ENCODE results near the gene HIVEP3.
A peak's percentile ranks its signal among the peaks of the same experiment; 100 is the strongest.

The HIVEP3 gene

GRCh38 chr1:41580520-41581172 is 338.1 kb downstream of the HIVEP3 start:
- TF ChIP-seq, protein P1, sequence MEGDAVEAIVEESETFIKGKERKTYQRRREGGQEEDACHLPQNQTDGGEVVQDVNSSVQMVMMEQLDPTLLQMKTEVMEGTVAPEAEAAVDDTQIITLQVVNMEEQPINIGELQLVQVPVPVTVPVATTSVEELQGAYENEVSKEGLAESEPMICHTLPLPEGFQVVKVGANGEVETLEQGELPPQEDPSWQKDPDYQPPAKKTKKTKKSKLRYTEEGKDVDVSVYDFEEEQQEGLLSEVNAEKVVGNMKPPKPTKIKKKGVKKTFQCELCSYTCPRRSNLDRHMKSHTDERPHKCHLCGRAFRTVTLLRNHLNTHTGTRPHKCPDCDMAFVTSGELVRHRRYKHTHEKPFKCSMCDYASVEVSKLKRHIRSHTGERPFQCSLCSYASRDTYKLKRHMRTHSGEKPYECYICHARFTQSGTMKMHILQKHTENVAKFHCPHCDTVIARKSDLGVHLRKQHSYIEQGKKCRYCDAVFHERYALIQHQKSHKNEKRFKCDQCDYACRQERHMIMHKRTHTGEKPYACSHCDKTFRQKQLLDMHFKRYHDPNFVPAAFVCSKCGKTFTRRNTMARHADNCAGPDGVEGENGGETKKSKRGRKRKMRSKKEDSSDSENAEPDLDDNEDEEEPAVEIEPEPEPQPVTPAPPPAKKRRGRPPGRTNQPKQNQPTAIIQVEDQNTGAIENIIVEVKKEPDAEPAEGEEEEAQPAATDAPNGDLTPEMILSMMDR (IDR thresholded peaks at IDR 0.05; ENCODE audit: insufficient read depth, low read depth, low read length, missing control alignments) = no peak
- no peak for DNase-seq (ENCODE audit: low read depth)

DNA sequence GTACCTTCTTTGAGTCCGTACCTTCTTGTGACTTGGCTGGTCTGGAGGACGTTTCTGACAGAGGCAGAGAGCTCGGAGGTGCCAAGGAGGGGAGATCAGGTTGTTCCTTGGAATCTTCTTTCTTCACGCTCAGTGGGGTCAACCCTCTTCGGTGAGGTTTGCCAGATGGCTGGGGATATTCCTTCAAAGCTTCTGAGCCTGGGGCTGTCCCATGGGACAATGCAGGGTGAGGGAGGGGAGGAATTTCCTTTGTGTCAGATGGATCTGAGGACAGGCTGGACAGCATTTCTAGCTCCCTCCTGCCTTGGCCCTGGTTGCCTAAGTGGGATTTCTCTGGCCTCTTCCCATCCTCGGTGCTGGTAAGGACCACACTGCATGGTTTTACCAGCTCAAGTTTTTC is 338.7 kb downstream of the HIVEP3 start:
- DNase-seq (ENCODE audit: low read depth) = no peak
- TF ChIP-seq, protein P1 (IDR thresholded peaks at IDR 0.05; ENCODE audit: insufficient read depth, low read depth, low read length, missing control alignments) = no peak
- no peak overlapping the region for H3K4me3 ChIP-seq (ENCODE audit: low read length)

More at GRCh38 chr1:41580520-41581172, 338.1 kb downstream of the HIVEP3 start:
- no peak overlapping the region for H3K4me3 ChIP-seq (ENCODE audit: low read length)

DNA sequence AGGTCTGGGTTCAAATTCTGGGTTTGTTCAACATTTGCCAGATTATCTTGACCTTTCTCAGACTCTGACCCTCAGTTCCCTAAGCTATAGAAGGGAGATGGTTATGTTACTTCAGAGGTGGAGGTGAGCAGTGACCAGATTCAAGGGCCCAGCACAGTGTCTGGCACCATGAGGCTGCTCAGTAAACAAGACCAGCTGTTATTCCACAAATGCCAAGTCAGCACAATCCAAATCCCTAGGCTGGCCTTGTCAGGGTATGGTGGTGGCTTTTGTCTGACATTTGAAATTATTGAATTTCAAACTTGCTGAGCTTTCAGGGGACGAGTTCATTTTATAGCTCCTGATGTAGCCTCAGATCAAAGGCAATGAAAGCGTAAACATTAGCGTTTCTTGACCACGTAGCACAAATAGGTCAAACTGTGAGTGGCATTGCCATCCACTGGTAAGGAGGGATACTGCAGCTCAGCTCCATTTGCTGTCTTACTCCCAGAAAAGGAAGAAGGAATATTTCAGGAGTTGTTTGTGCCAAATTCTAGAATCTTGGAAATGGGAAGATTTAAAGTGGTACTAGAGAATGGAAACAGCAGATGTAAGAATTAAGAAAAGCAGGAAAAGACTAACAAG is 339.9 kb downstream of the HIVEP3 start:
- TF ChIP-seq, protein P1 (IDR thresholded peaks at IDR 0.05; ENCODE audit: insufficient read depth, low read depth, low read length, missing control alignments) = peak; percentile 53
- peak; percentile 16 for DNase-seq (ENCODE audit: low read depth)
- H3K4me3 ChIP-seq (ENCODE audit: low read length) = no peak overlapping the region

DNA sequence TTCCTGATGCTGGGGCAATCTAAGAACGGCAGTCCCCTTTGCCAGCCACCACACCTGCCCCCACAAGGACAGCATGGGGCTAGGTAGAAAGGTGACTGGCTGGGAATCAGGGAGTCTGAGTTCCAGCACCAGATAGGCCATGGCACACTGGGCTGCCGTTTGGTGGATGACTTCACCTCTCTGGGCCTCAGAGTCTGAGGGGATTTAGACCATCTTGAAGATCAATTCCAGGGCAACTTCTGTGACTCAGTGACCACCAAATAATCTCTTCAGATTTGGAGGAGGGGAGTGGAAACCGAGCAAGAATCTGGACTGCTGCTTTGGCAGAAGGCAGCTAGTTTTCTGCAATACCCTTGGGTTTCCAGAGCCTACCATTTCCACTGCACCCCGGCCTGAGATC is 342.1 kb downstream of the HIVEP3 start:
- no peak overlapping the region for H3K4me3 ChIP-seq (ENCODE audit: low read length)
- TF ChIP-seq, protein P1 (IDR thresholded peaks at IDR 0.05; ENCODE audit: insufficient read depth, low read depth, low read length, missing control alignments) = no peak
- no peak for DNase-seq (ENCODE audit: low read depth)

- no peak overlapping the region for H3K4me3 ChIP-seq (ENCODE audit: low read length)
- TF ChIP-seq, protein P1 (IDR thresholded peaks at IDR 0.05; ENCODE audit: insufficient read depth, low read depth, low read length, missing control alignments) = no peak
- no peak for DNase-seq (ENCODE audit: low read depth)
Observed at GRCh38 chr1:41576206-41576605, 342.5 kb downstream of the HIVEP3 start.

DNA sequence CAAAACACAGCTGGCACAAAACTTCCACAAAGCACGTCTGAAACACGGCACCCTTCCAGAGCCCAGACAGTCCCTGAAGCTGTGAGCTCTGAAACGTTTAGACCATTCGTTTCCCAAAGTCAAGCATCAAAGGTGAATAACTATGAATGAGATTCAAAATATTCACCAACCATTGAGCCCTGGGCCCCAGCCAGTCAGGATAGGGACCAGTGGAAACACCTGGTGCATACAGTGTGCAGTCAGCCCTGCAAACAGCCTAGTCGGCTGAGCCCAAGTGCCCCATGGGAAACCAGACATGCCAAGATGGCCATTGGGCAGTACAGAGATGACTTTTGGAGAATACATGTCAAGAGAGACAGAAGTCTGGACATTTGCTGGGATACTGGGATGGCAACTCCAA is 343.9 kb downstream of the HIVEP3 start:
- no peak for DNase-seq (ENCODE audit: low read depth)
- TF ChIP-seq, protein P1 (IDR thresholded peaks at IDR 0.05; ENCODE audit: insufficient read depth, low read depth, low read length, missing control alignments) = no peak
- H3K4me3 ChIP-seq (ENCODE audit: low read length) = no peak overlapping the region

All from epithelial cell of esophagus (primary cell).